Esophagus muscularis mucosa (tissue), 4 donors: ENCODE results near the gene A1CF.

ENCODE experiments used
- CTCF ChIP-seq, 3 experiments: fragments of 200-600 bp in 2 of 3; fragments of 450-650 bp in 1 of 3; sonication (generic) in 2 of 3; IDR thresholded peaks; one replicate each; pipeline ENCODE4 v1.5.1; 2017 to 2019; ENCODE audit warnings: antibody characterized with exemption in 3 of 3, mild to moderate bottlenecking in 2 of 3, moderate library complexity in 1 of 3
- EP300 ChIP-seq: sonication (generic); formaldehyde crosslinking; IDR thresholded peaks from one replicate; pipeline ENCODE4 v1.6.1; 2017; ENCODE audit warnings: antibody characterized with exemption
- POLR2A ChIP-seq: fragments of 450-650 bp; IDR thresholded peaks from one replicate; pipeline ENCODE4 v1.6.1; 2017; ENCODE audit warnings: antibody characterized with exemption, moderate library complexity, mild to moderate bottlenecking, low read depth
- POLR2AphosphoS5 ChIP-seq, 2 donors: sonication (generic); formaldehyde crosslinking; IDR thresholded peaks; one replicate each; pipeline ENCODE4 v1.6.1; 2017; ENCODE audit warnings: antibody characterized with exemption in 2 of 2

GRCh38 chr10:50794490-50794889 is 90.9 kb downstream of the A1CF start:
- TF ChIP-seq CTCF (IDR thresholded peaks at IDR 0.05) (no peak), EP300 (no peak), POLR2A (no peak), POLR2AphosphoS5 (IDR thresholded peaks at IDR 0.05) (no peak)
